PC-3 (cell line): ENCODE results near the gene FCSK.

Experiments used
- CTCF ChIP-seq: fragments of 300-600 bp; sonication (generic); conservative IDR thresholded peaks from 2 replicates; pipeline ENCODE4 v1.5.1; 2017; ENCODE audit warnings: antibody characterized with exemption, low read depth, mild to moderate bottlenecking, low read length
- EZH2 ChIP-seq: fragments of 300-600 bp; sonication (generic); IDR thresholded peaks from one replicate; pipeline ENCODE4 v1.6.1; 2017; ENCODE audit warnings: antibody characterized with exemption, mild to moderate bottlenecking, low read length; ENCODE audit not compliant: unreplicated experiment
- EZH2phosphoT487 ChIP-seq: fragments of 300-600 bp; sonication (generic); IDR thresholded peaks from 2 replicates; pipeline ENCODE4 v1.6.1; 2018; ENCODE audit warnings: mild to moderate bottlenecking, antibody characterized with exemption, low read length, borderline replicate concordance

GRCh38 chr16:70455910-70456309, 1.5 kb downstream of the FCSK start:
- no peak for TF ChIP-seq CTCF
- TF ChIP-seq EZH2: no peak
- TF ChIP-seq EZH2phosphoT487: no peak
